IMR-90 (cell line): Measurements from ENCODE around the gene SLC25A26. TPM values are rescaled to one million over a fixed set of nuclear protein-coding genes. Genes with fewer than 3 reads are reported as not detected.

Experiments
- ATAC-seq: fragments of 200-7000 bp; cut with Tn5 transposase; 2 replicates; pipeline ENCODE4 v1.9.1; 2020; ENCODE audit warnings: low read depth, mild to moderate bottlenecking, moderate library complexity
- BruUV-seq: library from RNA; stranded (reverse); fragments of 400-500 nt; replicated peaks from 2 replicates; lab custom pipeline; 2021; lab: Mats Ljungman, UMichigan
- CTCF ChIA-PET: fragments of 300-600 bp; formaldehyde crosslinking; extraction: SDS; loops from one replicate; lab custom pipeline; 2021; ENCODE audit warnings: antibody characterized with exemption; lab: Yijun Ruan, JAX
- POLR2A ChIA-PET: fragments of 300-600 bp; sonication (Branson Sonifier 250); formaldehyde crosslinking; loops from one replicate; lab custom pipeline; 2022; ENCODE audit warnings: antibody characterized with exemption; ENCODE audit not compliant: unreplicated experiment; lab: Charles Lee
- DNase-seq: peaks from one replicate; pipeline ENCODE4 v3.0.0; 2013
- H2AFZ ChIP-seq: replicated peaks from 2 replicates; pipeline ENCODE3; 2013; ENCODE audit warnings: low read length, mild to moderate bottlenecking; ENCODE audit not compliant: poor library complexity
- H2AK5ac ChIP-seq: 2 replicates; pipeline ENCODE4 v1.6.1; 2013; ENCODE audit warnings: low read depth, low read length, inconsistent platforms
- H2AK9ac ChIP-seq: replicated peaks from 2 replicates; pipeline ENCODE3; 2013; ENCODE audit warnings: mild to moderate bottlenecking, low read depth, low read length, moderate library complexity; ENCODE audit not compliant: poor library complexity
- H2BK120ac ChIP-seq: 2 replicates; pipeline ENCODE4 v1.6.1; 2013; ENCODE audit warnings: low read depth, low read length, inconsistent platforms
- H2BK15ac ChIP-seq: 3 replicates; pipeline ENCODE4 v1.6.1; 2013; ENCODE audit warnings: low read depth, low read length, inconsistent platforms
- H2BK20ac ChIP-seq: 2 replicates; pipeline ENCODE4 v1.6.1; 2013; ENCODE audit warnings: low read depth, mild to moderate bottlenecking, inconsistent platforms, low read length, moderate library complexity
- H2BK5ac ChIP-seq: 2 replicates; pipeline ENCODE4 v1.6.1; 2013; ENCODE audit warnings: mild to moderate bottlenecking, low read depth, low read length, inconsistent platforms; ENCODE audit not compliant: poor library complexity, severe bottlenecking
- H3K14ac ChIP-seq: replicated peaks from 2 replicates; pipeline ENCODE4 v1.6.1; 2013; ENCODE audit warnings: low read depth, low read length, inconsistent platforms
- H3K18ac ChIP-seq: 2 replicates; pipeline ENCODE4 v1.6.1; 2013; ENCODE audit warnings: low read depth, low read length, control low read depth
- H3K23ac ChIP-seq: 2 replicates; pipeline ENCODE4 v1.6.1; 2013; ENCODE audit warnings: low read depth, low read length, inconsistent platforms
- H3K27ac ChIP-seq: 2 replicates; pipeline ENCODE4 v1.5.1; 2013; ENCODE audit warnings: mild to moderate bottlenecking, control low read depth, low read length; ENCODE audit not compliant: insufficient read depth
- H3K27me3 ChIP-seq: 2 replicates; pipeline ENCODE4 v1.6.1; 2013; ENCODE audit warnings: low read length; ENCODE audit not compliant: control insufficient read depth, insufficient read depth
- H3K36me3 ChIP-seq: 2 replicates; pipeline ENCODE4 v1.6.1; 2013; ENCODE audit warnings: low read length, mixed read lengths; ENCODE audit not compliant: control insufficient read depth, insufficient read depth
- H3K4ac ChIP-seq: 2 replicates; pipeline ENCODE4 v1.6.1; 2013; ENCODE audit warnings: low read depth, low read length, inconsistent platforms
- H3K4me1 ChIP-seq: 2 replicates; pipeline ENCODE4 v1.6.1; 2013; ENCODE audit warnings: low read length, mixed read lengths; ENCODE audit not compliant: control insufficient read depth, insufficient read depth
- H3K4me2 ChIP-seq: 2 replicates; pipeline ENCODE4 v1.6.1; 2013; ENCODE audit warnings: low read depth, mild to moderate bottlenecking, control low read depth, low read length, moderate library complexity
- H3K4me3 ChIP-seq: 2 replicates; pipeline ENCODE4 v1.5.1; 2013; ENCODE audit warnings: low read depth, mild to moderate bottlenecking, control low read depth, low read length, moderate library complexity; ENCODE audit not compliant: insufficient read depth
- H3K56ac ChIP-seq: 2 replicates; pipeline ENCODE4 v1.6.1; 2013; ENCODE audit warnings: low read length, inconsistent platforms; ENCODE audit not compliant: insufficient read depth; ENCODE audit errors: extremely low read depth
- H3K79me1 ChIP-seq, 2 experiments: 2 replicates each; pipeline ENCODE4 v1.6.1; 2013; ENCODE audit warnings: low read length in 2 of 2, inconsistent platforms in 1 of 2, low read depth in 1 of 2
- H3K9ac ChIP-seq: 2 replicates; pipeline ENCODE4 v1.6.1; 2013; ENCODE audit warnings: low read depth, low read length, control low read depth
- H3K9me1 ChIP-seq: 2 replicates; pipeline ENCODE4 v1.6.1; 2013; ENCODE audit warnings: low read length, inconsistent platforms; ENCODE audit not compliant: insufficient read depth
- H3K9me3 ChIP-seq: 2 replicates; pipeline ENCODE4 v1.6.1; 2013; ENCODE audit warnings: low read length; ENCODE audit not compliant: control insufficient read depth, insufficient read depth
- H4K20me1 ChIP-seq: 2 replicates; pipeline ENCODE4 v1.6.1; 2013; ENCODE audit warnings: low read length, inconsistent platforms; ENCODE audit not compliant: insufficient read depth
- H4K5ac ChIP-seq: 2 replicates; pipeline ENCODE4 v1.6.1; 2013; ENCODE audit warnings: mild to moderate bottlenecking, low read depth, low read length, control low read depth
- H4K8ac ChIP-seq, 2 experiments: 2 replicates each; pipeline ENCODE4 v1.6.1; 2013; ENCODE audit warnings: low read depth in 2 of 2, low read length in 2 of 2, control low read depth in 1 of 2, inconsistent platforms in 1 of 2
- H4K91ac ChIP-seq: 2 replicates; pipeline ENCODE4 v1.6.1; 2013; ENCODE audit warnings: low read depth, low read length, inconsistent platforms; ENCODE audit not compliant: insufficient read depth
- CHD1 ChIP-seq: IDR thresholded peaks from 2 replicates; pipeline ENCODE4 v1.6.1; 2012; ENCODE audit warnings: low read depth, low read length, improper control_type of control experiment
- SMC3 ChIP-seq: fragments of 150-350 bp; IDR thresholded peaks from 2 replicates; pipeline ENCODE4 v1.6.1; 2016; ENCODE audit warnings: low read depth, mild to moderate bottlenecking, antibody characterized with exemption, low read length, moderate library complexity
- USF2 ChIP-seq: fragments of 150-350 bp; IDR thresholded peaks from 2 replicates; pipeline ENCODE4 v1.6.1; 2017; ENCODE audit warnings: mild to moderate bottlenecking, antibody characterized with exemption, low read length, low read depth
- WGBS, 2 experiments: methylation state at CpG; one replicate each; pipeline versions ENCODE4 v1.1.5 to v1.1.7; 2013; ENCODE audit warnings: missing lambda C conversion rate in 2 of 2; ENCODE audit not compliant: insufficient read length in 1 of 2; ENCODE audit errors: extremely low coverage in 2 of 2; 5-methylcytosine and 5-hydroxymethylcytosine counted together
- dilution Hi-C: fragments of 300-500 bp; cut with HindIII; formaldehyde crosslinking; loops from one replicate; pipeline ENCODE4 v1.14.3; 2018; ENCODE audit warnings: low sequenced_read_pairs; ENCODE audit not compliant: unreplicated experiment
- in situ Hi-C: fragments of 300-500 bp; cut with MboI; formaldehyde crosslinking; loops from 3 replicates; pipeline ENCODE4 v1.14.3; 2019; ENCODE audit warnings: low sequenced_read_pairs, inconsistent platforms, mixed read lengths
- intact Hi-C: fragments of 100-400 bp; cut with micrococcal nuclease; formaldehyde crosslinking; loops from 2 replicates; pipeline ENCODE4 v1.10.0; 2022
- polyA plus RNA-seq, 3 experiments: library from polyadenylated mRNA; depleted of rRNA; stranded (reverse); fragments of >200 nt; gene quantifications; 2 replicates each; pipeline ENCODE4 v1.2.3, GENCODE V29; 2012; ENCODE audit warnings: low replicate concordance in 1 of 3
- total RNA-seq: library from RNA; depleted of rRNA; stranded (reverse); fragments of >200 nt; gene quantifications from 2 replicates; pipeline ENCODE4 v1.2.3, GENCODE V29; 2012

The SLC25A26 gene
- total and polyA plus RNA-seq, 2 of the 4 experiments (the other 2 are of a cell fraction) = 10.9 to 12.7 TPM

- Histone ChIP-seq H3K27me3 (no peaks in the 10 kb centered on the region), H4K5ac (no peak overlapping the region), H3K4me3 (no peak overlapping the region), H3K4me1 (peaks cover 7% of the 10 kb centered on the region; the same call in 1 of the 2 replicates), H3K9me3 (no peaks in the 10 kb centered on the region), H3K23ac (no peak overlapping the region), H3K79me1 (no peaks in the 10 kb centered on the region; a peak in 1 of 4 replicates), H3K18ac (no peak overlapping the region), H4K8ac (no peak overlapping the region), H2BK5ac (no peak overlapping the region), H4K20me1 (no peaks in the 10 kb centered on the region), H2BK120ac (no peak overlapping the region), H3K9ac (no peak overlapping the region), H2AK5ac (no peak overlapping the region; the same call in 1 of the 2 replicates), H3K56ac (no peak overlapping the region), H2AFZ (no peak overlapping the region), H3K14ac (no peak overlapping the region), H2BK15ac (no peak overlapping the region), H4K91ac (no peak overlapping the region), H2AK9ac (no peak overlapping the region), H3K9me1 (peaks cover 20% of the 10 kb centered on the region; the same call in 1 of the 2 replicates), H3K4ac (no peak overlapping the region), H2BK20ac (no peak overlapping the region), H3K4me2 (no peak overlapping the region), H3K36me3 (peaks cover 51% of the 10 kb centered on the region), H3K27ac (no peak overlapping the region)
- BruUV-seq = no TSS peak
- POLR2A ChIA-PET = no interaction called here
- no peak for TF ChIP-seq USF2
- no peak for TF ChIP-seq CHD1
- TF ChIP-seq SMC3 = no peak
- no peak for DNase-seq
- no peak for ATAC-seq
- in situ Hi-C loops = no loop called here
- CTCF ChIA-PET = no interaction called here
- 90% methylated on average over 2 of the region's 2 CpGs; no CpG with 5 or more reads in 1 of the 2 experiments for WGBS, 2 experiments
- dilution Hi-C loops = no loop called here
- intact Hi-C loops = no loop called here
Measured at GRCh38 chr3:66392966-66393332, 172.1 kb downstream of the SLC25A26 start.
